GM18951 (cell line): ENCODE data around the gene FCER1G.

ENCODE experiments used
- POLR2A ChIP-seq: IDR thresholded peaks from 4 replicates; pipeline ENCODE4 v1.6.1; 2011; ENCODE audit warnings: mild to moderate bottlenecking; ENCODE audit not compliant: insufficient read length, insufficient read depth; ENCODE audit errors: extremely low read depth
- in situ Hi-C: fragments of 300-500 bp; cut with MboI; formaldehyde crosslinking; loops from one replicate; pipeline ENCODE4 v1.12.0; 2022; ENCODE audit warnings: low sequenced_read_pairs, mixed read lengths, inconsistent platforms; ENCODE audit not compliant: unreplicated experiment

The FCER1G gene

DNA sequence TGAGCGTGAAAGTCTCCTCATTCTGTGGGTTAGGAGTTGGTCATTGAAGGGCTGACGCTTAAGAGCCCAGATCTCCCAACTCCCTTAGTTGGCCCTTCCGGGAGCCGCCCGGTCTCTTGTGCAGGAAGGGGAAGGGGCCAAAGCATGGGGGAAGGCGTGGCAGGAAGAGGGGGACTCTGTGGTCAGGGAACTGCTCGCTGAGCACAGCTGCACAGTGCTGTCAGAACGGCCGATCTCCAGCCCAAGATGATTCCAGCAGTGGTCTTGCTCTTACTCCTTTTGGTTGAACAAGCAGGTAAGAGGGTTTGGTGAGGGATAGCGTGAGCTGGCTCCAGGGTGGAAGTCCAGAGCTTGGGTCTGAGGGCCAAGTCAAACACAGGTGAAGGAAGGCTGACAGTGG is at the start of gene FCER1G:
Gene FCER1G, plus strand, starts transcription at position 220 of the 400 bp plus-strand sequence. Its CDS starts 27 bp downstream, at position 247.
- in situ Hi-C loops, result no loop called here
- TF ChIP-seq POLR2A, result no peak

DNA sequence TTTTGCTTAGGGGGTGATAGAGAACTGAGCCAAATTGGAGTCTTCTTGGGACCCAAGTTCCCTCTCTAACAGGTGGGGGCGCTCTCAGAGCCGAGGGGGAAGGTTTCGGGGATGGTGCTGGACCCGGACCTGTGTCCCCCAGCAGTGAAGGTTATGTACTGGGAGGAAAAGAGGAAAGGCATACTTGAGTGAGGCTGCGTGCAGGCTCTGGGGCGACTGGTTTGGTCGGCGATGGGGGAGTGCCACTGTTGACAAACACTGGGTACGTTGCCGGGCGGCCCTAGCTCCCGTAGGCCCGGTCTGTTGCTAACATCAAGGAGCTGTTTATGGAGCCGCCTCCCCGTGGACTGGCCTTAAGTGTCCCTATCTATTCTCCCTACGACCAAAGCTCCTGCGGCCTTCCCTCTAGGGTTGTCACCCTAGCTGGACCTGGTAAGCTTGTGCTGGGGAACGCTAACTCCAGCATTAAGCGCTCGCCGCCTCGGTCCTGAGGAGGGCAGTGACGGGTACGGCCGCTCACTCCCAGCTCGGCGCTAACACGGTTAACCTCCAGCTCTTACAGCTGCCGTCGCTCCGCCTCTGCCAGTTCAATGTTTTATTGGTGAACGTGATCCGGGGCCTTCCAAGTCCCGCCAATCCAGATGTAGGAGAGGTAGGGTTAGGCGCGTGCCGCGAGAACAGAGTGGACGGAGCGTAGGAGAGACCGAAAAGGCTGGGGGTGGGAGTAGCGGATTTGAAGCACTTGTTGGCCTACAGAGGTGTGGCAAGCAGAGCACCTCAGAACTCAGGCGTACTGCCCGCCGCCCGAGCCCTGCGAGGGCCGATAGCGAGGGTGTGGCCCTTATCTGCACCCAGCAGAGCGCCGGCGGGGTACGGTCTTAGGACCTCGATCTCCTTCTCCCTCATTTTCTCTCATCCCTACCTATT is 49.1 kb upstream of the FCER1G start, which contains the start of gene PPOX:
Gene PPOX, plus strand, starts transcription at position 685 of the 927 bp plus-strand sequence. CDS start 422 bp downstream, outside the sequence.
- in situ Hi-C loops, result no loop called here
- TF ChIP-seq POLR2A, result peak; percentile 85

DNA sequence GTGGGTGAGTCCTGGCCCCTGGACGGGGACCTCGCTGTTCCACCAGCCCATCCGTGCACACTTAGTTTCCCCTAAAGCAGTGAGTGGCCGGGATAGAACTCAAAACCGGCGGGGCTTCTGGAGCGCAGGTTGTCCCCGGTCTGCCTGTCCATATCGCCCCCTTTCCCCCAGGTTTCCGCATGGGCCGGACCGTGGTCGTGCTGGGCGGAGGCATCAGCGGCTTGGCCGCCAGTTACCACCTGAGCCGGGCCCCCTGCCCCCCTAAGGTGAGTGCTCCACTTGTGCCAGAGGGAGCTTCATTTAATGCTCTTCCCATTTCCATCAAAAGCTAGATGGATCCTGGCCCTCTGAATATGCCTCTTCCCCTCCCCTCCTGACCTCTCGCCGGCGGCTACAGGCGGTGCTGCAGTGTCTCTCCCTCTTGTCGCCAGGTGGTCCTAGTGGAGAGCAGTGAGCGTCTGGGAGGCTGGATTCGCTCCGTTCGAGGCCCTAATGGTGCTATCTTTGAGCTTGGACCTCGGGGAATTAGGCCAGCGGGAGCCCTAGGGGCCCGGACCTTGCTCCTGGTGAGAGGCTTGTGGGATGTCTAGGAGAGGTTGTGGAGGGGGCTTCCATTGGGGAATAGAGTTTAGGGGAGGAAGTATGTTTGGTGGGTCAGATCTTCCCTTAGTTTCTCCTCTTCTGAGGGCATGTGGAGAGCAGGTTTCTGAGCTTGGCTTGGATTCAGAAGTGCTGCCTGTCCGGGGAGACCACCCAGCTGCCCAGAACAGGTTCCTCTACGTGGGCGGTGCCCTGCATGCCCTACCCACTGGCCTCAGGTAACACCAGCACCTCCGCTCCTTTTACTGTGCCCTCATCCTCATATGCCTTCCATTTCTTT is 48.2 kb upstream of the FCER1G start:
- in situ Hi-C loops, result no loop called here
- TF ChIP-seq POLR2A, result no peak

DNA sequence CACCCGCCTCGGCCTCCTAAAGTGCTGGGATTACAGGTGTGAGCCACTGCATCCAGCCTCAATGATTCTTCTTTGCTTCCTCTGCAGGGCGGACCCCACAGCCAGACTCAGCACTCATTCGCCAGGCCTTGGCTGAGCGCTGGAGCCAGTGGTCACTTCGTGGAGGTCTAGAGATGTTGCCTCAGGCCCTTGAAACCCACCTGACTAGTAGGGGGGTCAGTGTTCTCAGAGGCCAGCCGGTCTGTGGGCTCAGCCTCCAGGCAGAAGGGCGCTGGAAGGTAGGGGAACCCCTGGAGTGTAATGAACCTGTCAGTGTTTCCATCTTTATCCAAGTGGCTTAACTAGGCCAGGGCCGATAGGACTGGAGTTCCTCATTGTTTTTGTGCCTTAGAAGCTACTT is 46.2 kb upstream of the FCER1G start:
- in situ Hi-C loops, result no loop called here
- TF ChIP-seq POLR2A, result no peak

DNA sequence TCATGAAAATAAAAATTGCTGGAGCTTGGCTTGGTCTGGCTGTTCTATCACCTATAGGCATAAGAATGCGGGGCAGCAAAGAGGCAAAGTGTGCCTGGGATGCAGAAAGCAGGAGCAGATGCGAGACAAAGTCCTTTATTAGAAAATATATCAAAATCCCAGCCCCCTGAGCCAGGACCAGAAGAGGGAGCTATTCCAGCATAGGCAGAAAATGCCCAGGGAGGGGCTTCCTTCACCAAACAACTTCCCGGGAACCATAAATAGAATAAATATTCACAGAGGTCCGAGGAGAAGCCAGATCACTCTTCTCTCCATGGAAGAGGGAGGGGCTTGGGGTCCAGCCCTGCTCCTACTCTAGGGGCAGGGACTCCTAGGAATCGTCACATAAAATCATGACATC is 43.9 kb upstream of the FCER1G start:
- in situ Hi-C loops, result no loop called here
- TF ChIP-seq POLR2A, result no peak

DNA sequence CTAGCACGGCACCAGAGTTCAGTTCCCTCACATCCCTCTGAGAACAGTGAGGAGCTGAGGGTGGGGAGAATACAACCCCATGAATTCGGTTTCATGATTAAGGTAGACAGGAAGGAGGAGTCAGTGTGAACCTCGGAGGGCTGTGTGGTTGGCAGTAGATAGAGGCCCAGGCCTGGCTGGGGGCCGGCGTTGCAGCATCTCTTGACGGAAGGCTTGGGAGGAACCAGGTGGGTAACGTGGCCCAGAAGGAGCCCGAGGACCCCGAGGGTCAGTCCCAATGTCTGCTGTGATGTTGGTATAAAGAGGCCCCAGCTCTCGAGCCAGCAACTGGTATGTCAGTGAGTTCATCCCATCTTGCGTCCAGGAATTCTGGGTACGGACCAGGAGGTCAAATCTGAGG is 43.4 kb upstream of the FCER1G start:
- in situ Hi-C loops, result no loop called here
- TF ChIP-seq POLR2A, result no peak

DNA sequence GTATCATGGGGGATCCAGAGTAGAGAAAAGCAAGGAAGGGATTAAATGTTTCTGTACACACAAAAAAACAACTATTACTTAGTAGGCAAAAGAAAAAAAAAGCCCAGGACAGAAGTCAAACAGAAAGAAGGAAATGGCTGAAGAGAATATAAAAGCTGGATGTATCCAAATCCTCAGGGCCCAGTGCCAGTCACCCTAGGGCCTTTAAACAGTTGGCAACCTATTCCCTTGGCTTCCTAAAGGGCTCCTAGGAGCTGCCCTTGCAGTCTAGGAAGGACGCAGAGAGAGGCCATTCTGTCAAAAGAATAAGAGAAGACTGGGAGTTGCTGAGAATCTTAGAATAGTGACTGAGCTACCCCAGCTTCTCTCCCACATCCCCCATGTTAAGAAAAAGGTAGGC is 42.7 kb upstream of the FCER1G start:
- TF ChIP-seq POLR2A, result no peak
- in situ Hi-C loops, result no loop called here

DNA sequence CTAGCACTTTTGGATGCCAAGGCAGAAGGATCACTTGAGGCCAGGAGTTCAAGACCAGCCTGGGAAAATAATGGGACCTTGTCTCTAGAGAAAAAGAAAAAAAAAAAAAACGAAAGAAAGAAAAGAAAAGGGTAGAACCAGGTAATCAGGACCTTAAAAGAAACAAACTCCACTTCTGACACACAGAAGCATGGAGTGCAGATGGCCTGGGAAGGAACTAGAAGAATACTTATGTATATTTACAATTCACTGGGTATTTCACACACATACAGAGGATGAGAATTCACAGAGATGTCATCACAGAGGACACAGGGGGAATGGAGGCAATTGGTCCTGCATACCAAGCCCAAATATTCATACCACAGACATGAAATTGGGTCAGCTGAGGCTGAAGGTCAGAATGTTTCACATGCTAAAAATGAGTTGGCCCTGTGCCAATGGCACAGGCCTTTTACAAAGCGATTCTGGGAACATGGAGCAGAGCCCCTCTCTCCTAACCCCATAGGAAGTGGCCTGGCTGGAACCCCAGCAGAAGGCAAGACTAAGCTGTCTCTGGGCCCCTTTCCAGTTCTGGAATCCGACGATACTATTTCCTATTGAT is 42.2 kb upstream of the FCER1G start:
- in situ Hi-C loops, result no loop called here
- no peak for TF ChIP-seq POLR2A

DNA sequence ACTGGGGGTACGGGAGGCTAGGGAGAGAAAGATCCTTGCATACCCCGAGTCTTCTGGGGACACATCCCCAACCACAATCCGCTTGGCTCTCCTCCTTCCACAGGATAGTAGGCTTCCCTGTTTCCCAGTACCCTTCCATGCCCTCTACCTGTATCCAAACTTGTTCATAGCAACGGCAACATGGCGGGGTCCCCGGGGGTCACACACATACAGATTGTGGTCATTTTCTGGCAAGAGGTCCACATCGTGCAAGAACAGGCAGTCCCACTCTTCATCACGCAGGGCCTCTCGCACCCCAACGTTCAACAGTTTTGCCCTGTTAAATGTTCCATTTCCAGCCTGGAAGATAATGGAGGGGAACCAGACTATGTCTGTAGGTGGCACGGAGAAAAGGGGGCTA is 41.4 kb upstream of the FCER1G start:
- in situ Hi-C loops, result no loop called here
- TF ChIP-seq POLR2A, result no peak

DNA sequence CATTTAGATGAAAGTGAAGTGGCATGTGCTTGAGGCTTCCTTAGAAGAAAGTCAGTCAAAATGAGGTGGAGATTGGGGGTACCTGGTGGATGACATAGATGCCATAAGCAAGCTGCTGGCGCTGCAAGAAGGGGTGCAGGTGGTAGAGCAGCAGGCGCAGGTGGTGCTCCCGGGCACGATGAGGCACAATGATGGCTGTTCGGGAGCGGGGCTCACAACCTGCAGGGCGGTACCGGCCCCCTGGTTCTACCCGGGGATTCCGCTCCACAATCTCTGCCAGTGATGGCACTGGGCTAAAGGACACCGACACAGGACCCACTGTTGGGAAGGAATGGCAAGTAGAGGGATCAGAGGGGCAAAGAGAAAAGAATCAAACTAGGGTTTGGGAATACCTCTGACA is 40.2 kb upstream of the FCER1G start:
- in situ Hi-C loops, result no loop called here
- TF ChIP-seq POLR2A, result no peak

DNA sequence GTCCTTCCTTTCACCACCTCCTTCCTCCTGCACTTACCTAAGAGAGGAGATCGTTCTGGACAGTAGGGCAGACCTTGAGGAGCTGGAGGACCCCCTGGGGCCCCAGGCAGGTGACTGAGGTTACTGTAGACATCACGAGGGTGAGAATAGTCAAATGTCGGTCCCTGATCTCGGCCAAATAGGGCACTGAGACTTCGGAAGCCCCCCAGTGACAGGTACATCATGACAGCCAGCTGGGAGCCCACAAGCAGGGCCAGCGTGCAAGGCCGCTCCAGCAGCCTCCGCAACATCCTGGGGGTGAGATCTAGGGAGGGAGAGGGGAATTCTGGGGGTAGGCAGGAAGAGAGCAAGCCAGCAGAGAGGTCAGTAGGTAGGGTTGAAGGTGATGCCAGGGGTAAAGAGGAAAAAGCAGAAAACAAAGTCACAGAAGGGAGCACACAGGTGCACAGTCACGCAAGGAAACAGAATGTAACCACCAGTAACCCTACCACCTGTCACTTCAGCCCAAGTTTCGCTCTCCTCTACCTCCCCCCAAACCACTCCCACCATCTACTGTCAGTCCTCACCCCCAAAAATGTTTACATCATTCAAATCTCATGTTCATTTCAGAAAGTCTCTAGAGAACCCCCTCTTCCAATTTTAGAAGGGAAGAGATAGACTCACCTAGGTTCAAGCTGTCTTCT is 39.2 kb upstream of the FCER1G start:
- in situ Hi-C loops, result no loop called here
- no peak for TF ChIP-seq POLR2A

DNA sequence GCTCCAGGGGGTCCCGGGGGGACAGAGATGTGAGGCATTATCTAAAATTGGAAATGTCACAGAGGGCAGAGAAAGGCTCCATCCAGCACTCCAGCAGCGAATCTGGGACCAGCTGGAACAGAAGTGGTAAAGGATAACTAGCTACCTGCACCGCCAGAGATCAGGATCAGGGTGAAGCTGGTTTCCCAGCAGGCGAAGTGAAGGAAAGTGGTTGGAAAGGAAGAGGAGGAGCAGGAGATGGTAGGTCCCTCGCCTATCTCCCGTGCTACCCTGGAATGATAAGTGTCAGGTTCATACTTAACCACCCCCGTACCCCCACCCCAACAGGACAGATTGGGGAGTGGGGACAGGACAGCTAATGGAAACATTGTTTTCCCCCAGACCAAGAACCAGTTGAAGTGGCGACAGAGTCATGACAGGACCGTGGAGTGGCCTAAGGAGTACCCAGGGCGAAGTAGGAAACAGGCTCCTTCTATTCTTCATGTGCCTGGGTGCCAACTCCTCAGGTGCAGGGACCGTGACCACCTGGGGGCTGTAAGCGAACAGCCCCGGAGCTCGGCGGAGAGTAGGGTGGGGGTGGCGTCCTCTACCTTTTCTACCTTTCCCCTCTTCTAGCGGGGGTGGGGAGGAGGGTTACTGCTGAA is 38.5 kb upstream of the FCER1G start:
- in situ Hi-C loops, result no loop called here

More for the DNA sequence above, 38.5 kb upstream of the FCER1G start:
- TF ChIP-seq POLR2A, result no peak
